Stomach smooth muscle (tissue), 2 donors: Measurements from ENCODE around the gene JAG1.
A peak's percentile ranks its signal among the peaks of the same experiment; 100 is the strongest.

Source experiments
- H3K27ac ChIP-seq: one replicate; pipeline ENCODE4 v1.7.0; 2013; ENCODE audit warnings: mild to moderate bottlenecking, low read length, inconsistent platforms
- H3K27me3 ChIP-seq, 2 donors: one replicate each; pipeline ENCODE4 v1.7.0; 2013; ENCODE audit warnings: low read length in 2 of 2; ENCODE audit not compliant: insufficient read depth in 2 of 2, control insufficient read depth in 1 of 2
- H3K36me3 ChIP-seq, 2 donors: one replicate each; pipeline ENCODE4 v1.7.0; 2013; ENCODE audit warnings: low read length in 2 of 2; ENCODE audit not compliant: control insufficient read depth in 2 of 2, insufficient read depth in 2 of 2
- H3K4me1 ChIP-seq: one replicate; pipeline ENCODE4 v1.7.0; 2013; ENCODE audit warnings: low read length; ENCODE audit not compliant: control insufficient read depth, insufficient read depth
- H3K4me3 ChIP-seq, 2 donors: one replicate each; pipeline ENCODE4 v1.7.0; 2013; ENCODE audit warnings: low read length in 2 of 2
- H3K9ac ChIP-seq, 2 donors: one replicate each; pipeline ENCODE4 v1.7.0; 2013; ENCODE audit warnings: low read length in 2 of 2, mild to moderate bottlenecking in 1 of 2
- H3K9me3 ChIP-seq, 2 donors: one replicate each; pipeline ENCODE4 v1.7.0; 2013; ENCODE audit warnings: low read length in 2 of 2; ENCODE audit not compliant: control insufficient read depth in 2 of 2
- donor health status: healthy.
- donor health status: Pancreatic carcinoma.

Gene JAG1

DNA sequence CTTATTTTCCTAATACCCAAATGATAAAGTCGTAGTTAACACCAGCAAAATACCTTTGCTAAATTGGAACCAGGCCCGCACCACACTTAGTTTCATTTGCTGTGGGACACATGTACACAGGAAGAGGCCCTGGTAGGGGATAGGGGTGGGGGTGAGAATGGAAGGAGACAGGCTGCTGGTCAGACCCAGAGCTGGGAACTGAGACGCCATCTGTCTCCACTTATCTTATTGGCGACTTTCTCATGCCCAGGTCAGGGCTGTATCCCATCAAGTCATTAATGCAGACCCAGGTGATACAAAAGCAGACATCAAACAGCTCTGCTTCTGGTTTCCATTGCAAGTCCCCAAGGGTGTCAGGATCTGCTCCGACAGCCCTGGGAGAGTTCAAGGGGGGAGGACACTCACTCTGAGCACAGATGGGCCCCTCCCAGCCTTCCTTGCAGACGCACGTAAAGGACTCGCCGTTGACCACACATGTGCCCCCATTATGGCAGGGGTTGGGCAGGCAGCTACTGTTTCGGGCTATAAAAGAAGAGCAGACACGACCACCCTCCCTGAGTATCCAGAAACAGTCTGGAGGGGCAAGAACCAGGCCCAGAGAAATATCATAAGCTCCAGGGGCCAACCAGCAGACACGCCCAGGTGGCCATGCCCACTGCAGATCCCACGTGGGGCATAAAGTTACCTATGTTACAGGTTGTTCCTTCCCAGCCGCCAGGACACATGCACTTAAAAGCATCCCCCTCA lies 29.2 kb downstream of the JAG1 start:
- H3K36me3 ChIP-seq = peaks cover 81 to 93% of the 10 kb centered on the region in 2 donors
- H3K4me1 ChIP-seq = peaks cover 11% of the 10 kb centered on the region
- no peaks in the 10 kb centered on the region for H3K27me3 ChIP-seq
- no peak overlapping the region for H3K4me3 ChIP-seq
- H3K27ac ChIP-seq = peak overlapping the region; percentile 18
- no peaks in the 10 kb centered on the region for H3K9me3 ChIP-seq
- no peak overlapping the region for H3K9ac ChIP-seq

DNA sequence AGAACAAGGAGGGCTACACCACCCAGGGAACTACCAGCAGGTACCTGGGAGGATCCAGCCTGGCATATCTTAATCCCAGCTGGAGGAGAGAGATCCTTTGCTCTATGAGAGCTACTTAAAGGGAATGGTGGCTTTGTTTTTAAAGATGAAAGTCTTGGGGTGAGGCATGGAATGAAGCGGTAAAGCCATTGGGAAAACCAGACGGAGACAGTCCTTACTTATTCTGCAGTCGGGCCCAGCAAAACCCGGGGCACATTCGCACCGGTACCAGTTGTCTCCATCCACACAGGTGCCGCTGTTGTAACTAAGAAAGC lies 30.3 kb downstream of the JAG1 start:
- H3K4me1 ChIP-seq = peaks cover 11% of the 10 kb centered on the region
- no peak overlapping the region for H3K4me3 ChIP-seq
- H3K27ac ChIP-seq = no peak overlapping the region
- no peaks in the 10 kb centered on the region for H3K27me3 ChIP-seq
- H3K9ac ChIP-seq = no peak overlapping the region
- peaks cover 76 to 90% of the 10 kb centered on the region in 2 donors for H3K36me3 ChIP-seq
- H3K9me3 ChIP-seq = no peaks in the 10 kb centered on the region

DNA sequence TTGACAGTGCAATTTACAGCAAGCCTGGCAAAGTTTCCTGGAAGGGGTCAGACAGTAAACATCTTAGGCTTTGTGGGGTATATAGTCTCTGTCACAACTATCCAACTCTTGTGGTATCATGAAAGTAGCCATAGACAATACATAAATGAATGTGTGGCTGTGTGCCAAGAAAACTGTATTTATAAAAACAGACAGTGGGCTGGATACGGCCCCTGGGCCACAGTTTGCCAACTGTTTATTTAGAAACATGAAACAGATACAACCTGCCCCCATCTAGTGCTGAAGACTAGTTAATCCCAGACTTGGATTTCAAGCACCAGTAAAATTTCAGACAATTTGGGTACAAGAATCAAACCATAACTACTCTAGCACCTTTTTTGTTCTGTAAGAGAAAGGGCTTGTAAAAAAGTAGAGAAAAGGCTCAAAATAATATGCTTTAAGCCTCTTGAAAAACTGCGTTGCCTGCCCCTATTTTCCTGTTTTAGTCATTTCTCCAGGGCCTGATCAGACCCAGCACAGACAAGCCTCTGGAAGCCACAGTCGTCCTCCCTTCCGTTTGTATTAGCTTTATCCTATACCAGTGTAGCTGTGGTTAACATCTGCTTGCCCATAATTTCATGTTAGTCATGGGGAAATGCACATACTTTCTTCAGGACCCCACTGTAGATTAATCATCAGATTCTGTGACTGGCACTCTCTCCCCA lies 30.8 kb downstream of the JAG1 start:
- peaks cover 71 to 85% of the 10 kb centered on the region in 2 donors for H3K36me3 ChIP-seq
- no peak overlapping the region for H3K4me3 ChIP-seq
- H3K4me1 ChIP-seq = peaks cover 11% of the 10 kb centered on the region
- no peak overlapping the region for H3K9ac ChIP-seq
- no peak overlapping the region for H3K27ac ChIP-seq
- no peaks in the 10 kb centered on the region for H3K9me3 ChIP-seq
- no peaks in the 10 kb centered on the region for H3K27me3 ChIP-seq

DNA sequence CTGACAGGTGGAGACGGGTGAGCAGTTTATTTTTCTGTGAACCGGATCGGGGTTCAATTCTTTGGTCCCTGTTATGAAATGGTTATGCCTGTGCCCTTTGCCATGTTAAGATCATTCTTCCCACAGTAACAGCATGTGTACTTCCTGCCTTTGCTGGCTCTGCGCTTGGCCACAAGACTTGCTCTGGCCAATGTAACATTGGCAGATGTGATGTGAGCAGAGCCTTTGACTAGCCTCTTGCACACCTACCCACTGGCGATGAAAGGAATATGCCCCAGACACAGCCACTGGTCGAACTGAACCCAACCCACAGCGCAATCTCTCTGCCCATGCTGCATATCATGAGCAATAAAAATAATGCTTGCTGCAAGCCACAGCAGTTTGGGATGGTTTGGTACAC lies 31.9 kb downstream of the JAG1 start:
- Histone ChIP-seq H3K27ac (no peak overlapping the region), H3K36me3 (peaks cover 64 to 74% of the 10 kb centered on the region in 2 donors), H3K9me3 (no peaks in the 10 kb centered on the region), H3K9ac (no peak overlapping the region), H3K4me1 (peaks cover 16% of the 10 kb centered on the region), H3K4me3 (no peak overlapping the region), H3K27me3 (no peaks in the 10 kb centered on the region)

DNA sequence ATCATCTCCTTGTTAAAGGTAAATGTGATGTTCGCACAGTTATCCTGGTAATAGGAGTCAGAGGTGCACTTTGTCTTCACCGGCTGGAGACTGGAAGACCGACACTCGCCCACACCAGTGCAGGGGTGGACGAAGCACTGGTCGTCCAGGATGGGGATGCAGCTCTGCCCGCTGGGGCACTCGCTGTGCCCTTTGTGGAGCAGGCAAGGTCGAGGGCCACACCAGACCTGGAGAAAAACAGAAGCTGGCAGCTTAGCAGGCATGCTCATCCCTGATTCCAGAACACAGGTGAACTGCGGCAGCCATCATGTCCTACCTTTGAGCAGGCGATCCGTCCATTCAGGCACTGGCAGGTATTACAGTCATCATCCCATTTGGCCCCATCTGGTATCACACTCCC lies 32.3 kb downstream of the JAG1 start:
- Histone ChIP-seq H3K9ac (no peak overlapping the region), H3K27ac (no peak overlapping the region), H3K36me3 (peaks cover 61 to 69% of the 10 kb centered on the region in 2 donors), H3K4me3 (no peak overlapping the region), H3K27me3 (no peaks in the 10 kb centered on the region), H3K9me3 (no peaks in the 10 kb centered on the region), H3K4me1 (peaks cover 20% of the 10 kb centered on the region)

DNA sequence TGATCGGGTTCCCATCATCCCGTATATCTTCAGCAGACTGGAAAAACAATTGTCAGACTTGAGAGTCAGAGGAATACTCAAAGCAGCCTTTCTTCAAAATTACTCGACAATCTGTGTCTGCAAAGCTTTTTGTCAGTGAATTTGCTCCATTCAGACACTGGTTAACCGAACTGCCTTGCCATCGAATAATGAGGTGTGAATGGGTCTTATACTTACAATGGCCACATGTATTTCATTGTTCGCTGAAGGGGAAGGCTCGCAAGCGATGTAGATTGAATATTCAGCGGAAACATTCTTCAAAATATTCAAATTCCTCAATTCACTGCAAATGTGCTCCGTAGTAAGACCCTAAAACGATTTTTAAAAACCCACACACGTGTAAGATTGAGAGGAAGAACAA lies 32.9 kb downstream of the JAG1 start:
- no peak overlapping the region for H3K4me3 ChIP-seq
- no peak overlapping the region for H3K27ac ChIP-seq
- no peaks in the 10 kb centered on the region for H3K9me3 ChIP-seq
- H3K27me3 ChIP-seq = no peaks in the 10 kb centered on the region
- H3K36me3 ChIP-seq = peaks cover 56 to 65% of the 10 kb centered on the region in 2 donors
- no peak overlapping the region for H3K9ac ChIP-seq
- peaks cover 22% of the 10 kb centered on the region for H3K4me1 ChIP-seq

DNA sequence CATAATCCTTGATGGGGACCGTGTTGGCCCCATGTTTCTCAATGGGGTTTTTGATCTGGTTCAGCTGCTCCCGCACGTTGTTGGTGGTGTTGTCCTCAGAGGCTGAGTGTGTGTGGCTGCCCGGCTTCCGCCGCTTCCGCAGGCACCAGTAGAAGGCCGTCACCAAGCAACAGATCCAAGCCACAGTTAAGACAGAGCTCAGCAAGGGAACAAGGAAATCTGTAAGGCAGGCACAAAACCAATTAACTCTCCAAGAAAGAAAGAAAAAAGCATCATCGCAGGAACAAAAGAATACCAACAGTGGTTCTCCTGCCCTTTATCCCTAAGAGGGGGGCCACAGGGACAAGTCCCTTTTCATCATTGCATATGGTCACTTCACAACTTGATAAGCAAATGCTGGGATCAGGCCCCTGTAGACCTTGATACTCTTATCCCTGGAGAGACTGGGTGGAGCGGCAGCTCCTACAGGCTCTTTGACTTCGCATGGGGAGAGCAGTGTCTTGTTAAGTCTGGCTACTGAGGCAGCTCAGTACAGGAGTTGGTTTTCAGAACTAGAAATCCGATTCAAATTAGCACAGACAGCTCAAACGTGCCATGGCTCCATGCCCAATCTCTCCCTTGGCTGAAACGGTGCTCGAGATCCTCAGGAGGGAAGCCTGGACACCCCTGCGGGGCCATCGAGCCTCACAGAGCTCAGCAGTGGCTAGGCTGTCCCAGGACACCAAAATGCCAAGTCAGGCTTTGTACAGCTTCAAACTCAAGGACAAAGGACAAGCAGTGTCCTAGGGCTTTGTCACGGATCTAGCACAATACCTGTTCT lies 33.9 kb downstream of the JAG1 start:
- Histone ChIP-seq H3K27me3 (no peaks in the 10 kb centered on the region), H3K4me3 (no peak overlapping the region), H3K36me3 (peaks cover 48 to 55% of the 10 kb centered on the region in 2 donors), H3K9ac (no peak overlapping the region), H3K9me3 (no peaks in the 10 kb centered on the region), H3K27ac (peak overlapping the region; percentile 24), H3K4me1 (peaks cover 22% of the 10 kb centered on the region)

DNA sequence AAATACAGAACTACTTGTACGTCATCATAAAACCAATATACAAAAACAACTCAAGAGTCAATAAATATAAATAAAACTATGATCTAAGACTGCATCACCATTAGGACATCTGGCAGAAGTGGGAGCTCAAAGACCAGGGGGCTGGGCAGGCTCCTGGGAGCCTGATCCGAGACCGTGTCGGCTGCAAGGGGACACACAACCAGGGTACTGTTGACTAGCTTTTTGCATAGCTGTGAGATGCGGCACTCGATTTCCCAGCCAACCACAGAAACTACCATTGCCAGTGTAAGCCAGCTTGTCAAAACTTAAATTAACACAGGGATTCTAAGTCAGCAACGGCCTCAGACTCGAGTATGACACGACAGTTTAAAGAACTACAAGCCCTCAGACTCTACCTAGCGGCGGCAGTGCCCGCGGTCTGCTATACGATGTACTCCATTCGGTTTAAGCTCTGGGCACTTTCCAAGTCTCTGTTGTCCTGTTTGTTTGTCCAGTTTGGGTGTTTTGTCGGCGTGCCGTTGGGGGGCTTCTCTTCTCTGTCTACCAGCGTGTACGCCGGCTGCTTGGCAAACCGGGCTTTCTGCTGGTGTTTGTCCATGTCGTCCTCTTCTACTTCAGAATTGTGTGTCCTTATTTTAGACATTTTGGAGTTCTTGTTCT lies 34.6 kb downstream of the JAG1 start:
- H3K36me3 ChIP-seq = peaks cover 41 to 48% of the 10 kb centered on the region in 2 donors
- no peaks in the 10 kb centered on the region for H3K9me3 ChIP-seq
- H3K27ac ChIP-seq = no peak overlapping the region
- no peak overlapping the region for H3K9ac ChIP-seq
- H3K27me3 ChIP-seq = no peaks in the 10 kb centered on the region
- peaks cover 30% of the 10 kb centered on the region for H3K4me1 ChIP-seq
- H3K4me3 ChIP-seq = no peak overlapping the region

DNA sequence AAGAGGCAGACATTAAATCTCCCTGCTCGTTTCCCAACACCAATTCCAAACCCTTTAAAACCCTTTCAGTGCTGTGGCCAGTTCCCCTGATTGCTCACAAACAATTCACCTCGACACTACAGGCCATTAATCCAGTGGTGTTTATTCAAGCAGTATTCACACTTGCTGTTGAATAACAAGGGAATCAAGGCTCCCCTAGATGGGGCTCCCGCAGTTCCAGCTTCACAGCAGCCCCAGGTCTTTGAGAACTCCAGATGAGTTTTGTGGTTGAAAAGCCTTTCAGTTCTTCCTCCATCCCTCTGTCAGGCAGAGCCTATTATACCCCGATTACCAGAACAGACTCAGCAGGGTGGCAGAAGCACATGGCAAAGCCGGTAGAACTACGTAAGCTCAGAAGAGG lies 36.2 kb downstream of the JAG1 start:
- Histone ChIP-seq H3K4me3 (no peak overlapping the region), H3K36me3 (peaks cover 29 to 35% of the 10 kb centered on the region in 2 donors), H3K4me1 (peaks cover 29% of the 10 kb centered on the region), H3K27ac (peak overlapping the region; percentile 62), H3K9me3 (no peaks in the 10 kb centered on the region), H3K9ac (no peak overlapping the region), H3K27me3 (no peaks in the 10 kb centered on the region)

DNA sequence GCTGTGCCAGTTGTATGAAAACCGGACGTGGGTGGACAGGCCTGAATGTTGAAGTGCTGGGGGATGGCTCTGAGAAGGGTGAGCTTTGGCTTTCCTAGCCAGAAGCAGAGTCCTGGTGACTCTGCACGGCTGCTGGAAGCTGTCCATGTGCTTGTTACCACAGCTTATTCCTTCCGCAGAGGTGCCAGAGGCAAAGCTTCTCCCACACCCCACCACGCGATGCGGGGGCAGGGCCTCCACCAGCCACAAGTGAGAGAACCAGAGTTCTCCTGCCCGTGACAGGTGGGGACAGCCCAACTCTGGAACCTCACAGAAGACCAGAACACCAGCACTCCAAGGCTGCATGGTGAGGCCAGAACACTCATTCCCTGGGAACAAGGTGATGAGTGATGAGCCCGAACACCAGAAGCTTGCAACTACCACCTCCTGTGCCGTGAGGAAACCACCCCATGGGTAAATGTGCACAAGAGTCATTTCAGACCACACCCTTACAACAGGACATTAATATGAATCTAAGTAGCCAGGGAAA lies 36.7 kb downstream of the JAG1 start:
- H3K36me3 ChIP-seq = peaks cover 25 to 31% of the 10 kb centered on the region in 2 donors
- peak overlapping the region in 1 of 2 donors; percentile 29 for H3K9ac ChIP-seq
- H3K9me3 ChIP-seq = no peaks in the 10 kb centered on the region
- peak overlapping the region in 1 of 2 donors; percentile 35 for H3K4me3 ChIP-seq
- H3K27me3 ChIP-seq = no peaks in the 10 kb centered on the region
- H3K27ac ChIP-seq = peak overlapping the region; percentile 62
- H3K4me1 ChIP-seq = peaks cover 29% of the 10 kb centered on the region
